CD1c-positive myeloid dendritic cell (primary cell): Measurements from ENCODE around the gene MEAK7.
A peak's percentile ranks its signal among the peaks of the same experiment; 100 is the strongest.

Experiments used
- DNase-seq: peaks from one replicate; pipeline ENCODE4 v3.0.0-alpha.2; 2016; ENCODE audit errors: extremely low spot score

The MEAK7 gene

DNA sequence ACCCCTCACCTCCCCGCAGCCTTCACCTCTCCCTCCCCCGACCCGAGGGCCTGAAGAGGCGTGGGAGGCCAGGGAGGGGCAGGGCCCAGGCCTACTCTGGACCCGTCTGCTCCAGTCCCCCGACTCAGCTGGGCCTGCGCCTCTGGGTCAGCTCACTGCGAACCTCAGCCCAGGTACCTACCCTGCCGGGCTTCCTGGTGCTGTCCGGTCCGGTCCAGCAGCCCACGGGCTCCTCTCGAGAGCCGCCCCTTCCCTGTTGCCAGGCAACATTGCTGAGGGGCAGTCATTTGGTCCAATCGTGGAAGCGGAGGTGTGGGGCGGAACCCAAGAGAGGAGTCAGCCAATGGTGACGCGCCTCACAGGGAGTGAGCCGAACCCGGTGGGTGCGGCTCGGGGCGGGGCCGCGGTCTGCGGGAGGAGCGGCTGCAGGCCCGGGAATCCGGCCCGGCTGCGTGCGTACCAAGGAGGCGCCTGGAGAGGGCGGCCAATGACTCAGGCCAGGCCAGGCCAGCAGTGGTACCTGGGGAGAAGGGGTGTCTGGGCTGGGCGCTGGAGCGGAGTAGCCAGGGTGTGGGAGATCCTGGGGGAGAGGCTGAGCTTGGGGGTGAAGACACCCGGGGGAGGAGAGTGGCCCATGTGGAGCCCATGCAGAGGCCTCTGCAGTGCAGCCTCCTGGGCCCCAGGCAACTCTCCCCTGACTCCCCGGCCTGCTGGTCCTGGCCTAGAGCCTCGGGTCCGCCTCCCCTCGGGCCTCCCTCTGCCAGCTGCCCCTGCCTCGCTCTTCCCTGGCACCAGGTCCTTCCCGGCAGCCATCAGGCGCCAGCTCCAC is at the start of gene MEAK7:
TSS of gene MEAK7 (minus strand) at position 240 of the 829 bp plus-strand sequence. CDS start 6,573 bp downstream, outside the sequence.
- DNase-seq, result peak; percentile 99

GRCh38 chr16:84553873-84554399 is 49.5 kb upstream of the MEAK7 start:
- no peak for DNase-seq

DNA sequence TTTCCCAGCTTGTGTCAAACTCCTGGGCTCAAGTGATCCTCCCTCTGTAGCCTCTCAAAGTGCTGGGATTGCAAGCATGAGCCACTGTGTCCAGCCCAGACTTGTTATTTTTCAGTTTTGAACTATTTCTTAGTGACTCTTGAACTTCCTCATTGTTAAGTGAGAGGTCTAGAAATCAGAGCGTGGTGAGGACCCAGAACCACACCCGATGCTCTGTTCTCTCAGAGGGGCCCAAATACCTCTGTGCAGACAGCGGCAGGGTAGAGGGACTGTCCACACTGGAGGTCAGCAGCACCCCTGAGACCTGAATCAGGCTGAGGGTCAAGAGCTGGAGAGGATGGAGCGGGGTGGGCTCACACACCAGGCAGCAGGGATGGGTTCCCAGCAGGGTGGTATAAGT is 47.7 kb upstream of the MEAK7 start:
- DNase-seq, result no peak

DNA sequence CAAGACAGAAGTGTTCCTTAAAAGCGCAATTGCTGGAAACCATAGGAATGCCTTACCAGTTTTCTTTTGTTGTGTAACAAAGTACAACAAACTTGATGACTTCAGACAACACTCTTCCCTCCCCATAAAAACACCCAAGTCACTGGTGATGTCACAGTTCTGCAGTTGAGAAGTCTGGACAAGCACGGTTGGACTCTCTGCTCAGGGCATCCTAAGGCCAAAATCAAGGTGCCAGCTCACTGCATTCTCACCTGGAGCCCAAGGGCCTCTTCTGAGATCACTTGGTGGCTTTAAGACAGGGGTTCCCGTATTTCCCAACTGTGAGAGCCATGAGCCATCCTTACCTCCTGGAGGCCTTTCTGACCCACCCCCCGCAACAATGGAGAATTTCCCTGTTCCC is 45.6 kb upstream of the MEAK7 start:
- no peak for DNase-seq

DNA sequence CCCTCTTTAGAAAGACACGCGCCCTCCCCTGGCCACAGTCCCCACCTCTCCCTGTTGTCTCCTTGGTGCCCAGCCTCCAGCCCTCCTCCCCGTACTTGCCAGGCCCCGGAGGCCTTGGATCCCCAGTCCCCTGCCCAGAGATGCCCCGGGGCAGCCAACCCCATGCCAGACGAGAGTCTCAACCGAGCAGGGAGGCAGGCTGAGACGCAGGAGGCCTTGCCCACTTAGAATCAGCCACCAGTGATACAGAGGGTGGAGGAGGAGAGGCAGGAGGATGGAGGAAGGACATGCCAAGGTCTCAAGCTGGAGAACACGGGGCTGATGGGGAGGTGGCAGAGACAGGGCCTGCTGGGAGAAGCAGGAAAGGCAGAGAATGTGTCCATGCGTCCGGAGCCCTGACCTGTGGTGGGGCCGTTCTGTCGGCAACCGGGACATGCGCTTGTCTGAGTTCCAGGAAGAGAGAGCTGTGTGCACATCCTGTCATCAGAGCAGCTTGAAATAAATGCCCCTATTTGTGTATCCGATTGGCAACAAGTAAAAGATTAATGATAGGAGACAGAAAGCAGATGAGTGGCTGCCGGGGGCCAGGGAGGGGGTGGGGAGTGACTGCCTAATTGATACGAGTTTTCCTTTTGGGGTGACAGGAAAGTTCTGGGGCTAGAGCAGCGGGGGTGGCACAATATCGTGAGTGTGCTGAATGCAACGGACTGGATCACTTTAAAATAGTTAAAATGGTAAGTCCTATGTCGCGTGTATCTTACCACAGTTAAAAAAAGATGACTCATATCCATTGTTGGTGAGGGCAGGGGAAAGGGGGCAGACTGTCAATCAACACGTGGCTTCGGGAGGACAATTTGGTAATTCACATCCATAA is 44.7 kb upstream of the MEAK7 start:
- no peak for DNase-seq

GRCh38 chr16:84548508-84548907 is 44.0 kb upstream of the MEAK7 start:
- DNase-seq, result no peak

DNA sequence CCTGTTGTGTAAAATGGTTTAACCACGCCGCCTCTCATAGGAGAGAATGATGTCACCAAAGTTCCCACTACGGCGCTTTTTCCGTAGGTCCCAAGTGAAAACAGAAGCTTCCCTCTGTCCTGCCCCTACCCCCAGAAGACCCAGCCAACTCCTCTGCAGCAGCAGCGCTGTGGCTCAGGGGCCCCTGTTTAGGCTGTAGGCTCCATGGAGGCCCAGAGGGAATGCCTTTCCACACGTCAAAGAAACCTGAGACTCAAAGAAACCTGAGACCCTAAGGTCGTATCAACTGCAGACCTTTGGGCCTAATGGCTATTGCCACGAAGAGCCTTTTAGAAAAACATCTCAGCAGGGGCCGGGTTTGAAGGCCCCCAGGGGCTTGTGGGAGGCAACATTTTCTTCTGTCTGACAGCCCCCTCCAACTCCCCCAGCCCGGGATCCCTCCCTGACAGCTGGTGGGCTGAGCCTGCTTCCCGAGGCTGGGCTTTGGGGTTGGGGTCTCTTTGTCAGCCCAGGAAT is 43.1 kb upstream of the MEAK7 start:
- no peak for DNase-seq

DNA sequence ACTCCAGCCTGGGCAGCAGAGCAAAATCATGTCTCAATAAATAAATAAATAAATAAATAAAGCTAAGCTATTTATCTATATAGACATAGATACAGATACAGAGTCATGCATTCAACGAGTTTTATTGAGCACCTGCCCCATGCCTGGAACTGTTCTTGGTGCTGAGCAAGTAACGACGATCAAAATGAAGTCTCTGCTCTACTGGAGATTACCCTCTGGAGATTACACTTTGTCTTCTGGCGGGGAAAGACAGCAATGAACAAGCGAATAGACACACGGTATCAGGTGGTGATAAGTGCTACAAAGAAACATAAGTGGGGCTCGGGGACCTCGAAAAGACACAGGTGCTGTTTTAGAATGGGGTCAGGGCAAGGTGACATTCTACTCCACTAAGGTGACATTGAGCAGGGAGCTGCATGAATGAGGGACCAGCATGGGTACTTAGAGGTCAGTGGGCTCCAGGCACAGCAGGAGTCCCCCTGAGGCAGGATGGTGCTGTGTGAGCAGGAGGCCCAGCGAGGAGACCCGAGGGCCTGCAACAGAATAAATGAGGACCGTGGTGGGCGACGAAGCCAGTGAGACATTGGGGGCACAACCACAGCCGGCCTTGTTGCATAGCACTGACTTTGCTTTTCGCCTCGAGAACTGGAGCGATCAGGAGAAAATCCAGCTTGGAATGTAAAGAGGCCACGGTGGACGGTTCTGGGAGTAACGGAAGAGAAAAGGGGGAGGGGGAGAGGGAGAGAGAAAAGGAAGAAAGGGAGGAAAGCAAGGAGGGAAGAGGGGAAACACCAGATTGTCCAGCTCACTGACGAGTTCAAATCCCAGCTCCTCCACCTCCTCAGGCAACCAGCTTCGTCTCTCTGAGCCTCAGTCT is 42.4 kb upstream of the MEAK7 start:
- no peak for DNase-seq

DNA sequence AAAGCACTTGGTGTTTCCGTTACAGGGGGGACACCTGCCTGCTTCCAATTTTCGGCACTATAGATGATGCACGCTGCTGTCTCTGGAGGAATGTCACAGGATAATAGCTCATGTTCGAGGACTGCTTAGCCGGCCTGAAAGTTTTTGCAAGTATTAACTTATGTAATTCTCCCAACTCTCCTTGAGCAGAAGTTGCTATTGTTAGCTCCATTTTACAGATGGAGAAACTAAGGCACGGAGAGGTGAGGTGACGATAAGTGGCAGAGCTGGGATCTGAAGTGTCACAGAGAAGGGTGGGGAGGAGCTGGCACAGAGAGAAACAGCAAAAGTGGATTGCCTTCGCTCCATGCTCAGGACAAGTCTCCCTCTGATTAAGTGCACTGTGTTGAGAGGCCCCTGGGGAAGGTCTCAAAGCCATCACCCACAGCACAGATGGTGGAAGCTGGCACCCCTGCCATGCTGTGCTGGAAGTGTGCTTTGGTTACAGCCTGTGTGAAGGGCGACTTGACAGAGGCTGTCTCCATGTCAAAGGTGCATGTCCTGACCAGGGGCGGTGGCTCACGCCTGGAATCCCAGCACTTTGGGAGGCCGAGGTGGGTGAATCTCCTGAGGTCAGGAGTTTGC is 40.8 kb upstream of the MEAK7 start:
- no peak for DNase-seq

- DNase-seq, result no peak
Measured at GRCh38 chr16:84544031-84544773, 39.7 kb upstream of the MEAK7 start.

DNA sequence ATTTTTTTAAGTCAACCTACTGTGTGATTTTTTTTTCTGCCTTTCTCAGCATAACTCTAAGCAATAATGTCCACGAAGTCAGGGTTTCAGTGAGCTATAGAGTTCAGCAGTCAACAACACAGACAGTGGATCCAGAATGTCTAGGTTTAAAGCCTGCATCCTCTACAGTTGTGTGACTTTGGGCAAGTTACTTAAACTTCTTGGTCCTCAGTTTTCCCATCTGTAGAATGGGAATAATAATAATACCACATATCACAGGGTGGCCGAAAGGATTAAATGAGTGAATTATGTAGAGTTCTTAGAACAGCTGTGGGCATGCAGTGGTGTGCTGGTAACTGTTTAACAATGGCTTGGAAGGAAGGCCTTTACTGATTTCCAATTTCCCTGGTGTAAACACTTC is 38.8 kb upstream of the MEAK7 start:
- no peak for DNase-seq

- no peak for DNase-seq
Measured at GRCh38 chr16:84541999-84542817, 37.7 kb upstream of the MEAK7 start.

GRCh38 chr16:84540194-84540593 is 35.7 kb upstream of the MEAK7 start:
- no peak for DNase-seq

DNA sequence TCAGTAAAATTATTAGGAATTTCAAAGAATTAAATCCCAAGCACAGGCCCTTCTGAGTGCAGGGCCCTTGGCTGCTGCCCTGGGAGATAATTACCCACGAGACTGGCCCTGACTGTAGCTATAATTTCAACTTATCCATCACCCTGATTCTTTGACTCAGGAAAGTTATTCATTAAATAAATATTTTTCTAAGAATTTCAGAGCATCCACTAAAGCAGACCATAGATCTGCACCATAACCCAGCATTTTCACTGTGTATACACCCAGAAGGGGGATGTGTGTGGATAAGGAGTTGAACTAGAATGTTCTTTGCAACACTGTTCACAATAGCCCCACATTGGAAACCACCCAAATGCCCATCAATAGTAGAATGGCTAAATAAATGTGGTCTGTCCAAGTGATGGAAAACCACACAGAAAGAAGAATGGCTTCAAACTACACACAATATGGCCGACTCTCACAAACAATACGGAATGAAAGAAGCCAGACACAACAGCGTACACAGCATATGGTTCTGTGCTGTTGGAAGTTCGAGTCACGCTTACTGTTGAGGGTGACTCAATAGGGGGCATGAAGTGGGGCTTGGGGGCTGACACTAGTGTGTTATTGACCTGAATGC is 33.9 kb upstream of the MEAK7 start:
- no peak for DNase-seq

- DNase-seq, result no peak
Measured at GRCh38 chr16:84537491-84538151, 33.2 kb upstream of the MEAK7 start.

DNA sequence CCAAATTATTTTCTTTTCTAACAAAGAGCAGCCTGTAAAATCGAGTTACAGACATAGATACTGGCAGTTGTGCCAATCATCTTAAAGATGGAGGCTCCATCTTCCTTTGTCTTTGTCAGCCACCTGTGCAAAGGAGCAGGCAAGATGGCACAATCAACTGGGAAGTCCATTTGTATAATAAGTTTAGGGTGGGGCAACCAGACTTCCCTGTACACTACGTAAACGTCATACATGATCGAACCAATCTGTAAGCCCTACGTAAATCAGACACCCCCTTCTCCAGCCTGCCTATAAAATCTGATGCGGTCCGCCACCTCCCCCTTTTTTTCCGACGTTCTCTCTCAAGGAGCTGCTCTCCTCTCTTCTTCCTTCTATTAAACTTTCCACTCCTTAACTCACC is 31.4 kb upstream of the MEAK7 start:
- no peak for DNase-seq

DNA sequence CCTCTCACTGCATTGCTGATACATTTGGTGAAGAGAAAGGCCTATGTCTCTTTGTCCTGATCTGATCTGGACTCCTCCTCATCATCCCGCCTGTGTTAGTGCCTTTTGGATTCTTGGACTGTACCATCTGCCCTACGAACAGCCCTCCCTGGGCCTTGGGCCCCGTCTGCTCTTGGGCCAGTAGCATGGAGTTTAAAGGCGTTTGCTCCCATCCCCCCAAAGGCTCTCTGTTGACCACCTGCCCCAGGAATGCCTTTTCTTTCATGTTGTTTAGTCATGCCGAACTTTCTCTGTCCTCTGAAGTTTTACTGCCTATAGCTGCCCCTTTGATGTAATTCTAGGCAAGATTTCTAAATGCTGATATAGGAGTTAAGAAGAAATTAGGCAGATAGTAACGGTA is 30.9 kb upstream of the MEAK7 start:
- DNase-seq, result no peak

DNA sequence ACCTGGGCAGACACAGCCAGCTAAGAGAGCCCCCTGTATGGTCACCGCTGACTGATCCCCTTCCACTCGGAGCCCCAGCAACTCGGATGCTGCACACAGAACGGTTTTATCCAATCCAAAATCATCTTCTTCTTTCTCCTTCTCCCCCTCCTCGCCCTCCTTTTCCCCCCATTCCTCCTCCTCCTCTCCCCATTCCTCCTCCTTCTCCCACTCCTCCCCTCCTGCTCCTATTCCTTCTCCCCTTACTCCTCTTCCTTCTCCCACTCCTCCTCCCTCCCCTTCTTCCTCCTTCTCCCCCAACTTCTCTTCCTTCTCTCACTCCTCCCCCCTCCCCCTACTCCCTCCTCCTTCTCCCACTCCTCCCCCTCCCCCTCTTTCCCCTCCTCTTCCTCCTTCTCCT is 30.4 kb upstream of the MEAK7 start:
- DNase-seq, result no peak
